Measurements from ENCODE around the gene AOPEP. TPM values are rescaled to one million over a fixed set of nuclear protein-coding genes. Genes with fewer than 3 reads are reported as not detected.

Gene AOPEP
- total and polyA plus RNA-seq, 9 of the 15 experiments (the other 6 are each of a cell fraction or from before 2014, with no cell fraction given) = 4.5 to 19.3 (median 13.5) TPM

DNA sequence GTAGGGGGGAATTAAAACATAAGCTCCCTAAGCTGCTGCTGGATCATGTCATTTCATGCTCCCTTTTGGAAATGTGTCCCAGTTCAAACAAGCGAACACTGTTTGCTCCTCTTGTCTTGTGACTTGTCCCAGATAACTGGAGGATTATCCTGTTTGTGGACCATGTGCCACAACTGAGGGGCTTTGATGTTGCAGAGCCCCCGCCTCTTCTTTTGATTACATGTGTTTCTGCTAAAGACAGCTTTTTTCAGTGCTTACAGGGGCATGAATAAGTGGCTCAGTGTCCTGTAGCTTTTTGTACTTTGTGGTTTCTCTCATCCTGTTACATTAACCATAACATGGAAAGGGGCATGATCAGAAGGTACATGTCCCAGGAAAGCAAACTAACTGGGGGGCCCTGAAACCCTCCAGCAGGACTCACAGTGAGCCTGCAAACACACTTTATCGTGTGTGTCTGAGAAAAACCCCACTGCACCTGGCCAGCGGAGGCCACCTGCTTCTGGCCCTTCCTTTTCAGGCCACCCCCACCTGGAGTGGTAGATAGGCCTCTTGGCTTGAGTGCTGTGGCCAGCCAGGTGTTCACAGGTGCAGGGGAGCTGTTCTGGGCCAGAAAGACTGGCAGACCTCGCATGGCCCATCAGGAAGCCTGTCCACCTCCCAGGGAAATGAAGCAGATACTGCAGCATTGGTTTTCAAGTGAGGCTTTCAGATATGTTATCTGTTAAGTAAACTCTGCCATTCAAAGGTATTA lies 305.4 kb downstream of the AOPEP start:
- H3K9ac ChIP-seq (ENCODE audit: insufficient read depth in 1 of 2, low read depth in 2 of 2, low read length in 2 of 2) = peak overlapping the region in 1 of 2 experiments; percentile 42; a peak in 1 of 4 replicates
- no peak overlapping the region for H2AFZ ChIP-seq (ENCODE audit: low read depth, low read length)
- in situ Hi-C loops (cut with MboI) (no loop called here), intact Hi-C loops (cut with micrococcal nuclease) (no loop called here)
- no peaks in the 10 kb centered on the region for H3K9me1 ChIP-seq (ENCODE audit: control insufficient read depth, insufficient read depth, low read length)
- DNase-seq (ENCODE audit: extremely low read depth in 1 of 4, low spot score in 3 of 4) = no peak
- FAIRE-seq = no peak
- H3K27ac ChIP-seq (ENCODE audit: extremely low read depth, low read depth, low read length) = no peak overlapping the region
- peaks cover 5 to 10% of the 10 kb centered on the region in 2 experiments; a peak in 4 of 5 replicates for H3K4me1 ChIP-seq (replicated peaks in 1 of 2; ENCODE audit: control insufficient read depth in 2 of 2, insufficient read depth in 2 of 2, low read length in 2 of 2)
- ATAC-seq = no peak
- no peak overlapping the region for H3K4me2 ChIP-seq (ENCODE audit: insufficient read depth, low read length)
- no peak overlapping the region for H3K4me3 ChIP-seq
- 75% methylated on average over 5 of the region's 5 CpGs for WGBS (ENCODE audit: insufficient coverage, low coverage, missing lambda C conversion rate)
- H4K20me1 ChIP-seq (replicated peaks; ENCODE audit: control insufficient read depth, insufficient read depth, low read length) = no peaks in the 10 kb centered on the region; the same call in 1 of the 2 replicates
- ChIA-PET CTCF (ENCODE audit: low intra/inter-chr PET ratio) (no interaction called here), POLR2A (interaction anchor here (0.9 kb wide), 1 partner anchor 11 kb away, joined by 3 read pairs; no protein-coding TSS in a partner anchor)
- no TSS peak for BruUV-seq (replicated peaks)
- H3K36me3 ChIP-seq (ENCODE audit: control insufficient read depth, insufficient read depth, low read length) = no peaks in the 10 kb centered on the region
- no peaks in the 10 kb centered on the region for H3K79me2 ChIP-seq (ENCODE audit: control insufficient read depth, insufficient read depth, low read length)
- H3K27me3 ChIP-seq (ENCODE audit: control insufficient read depth in 2 of 2, insufficient read depth in 2 of 2, low read length in 2 of 2) = no peaks in the 10 kb centered on the region
- no peak for TF ChIP-seq RCOR1 (IDR thresholded peaks at IDR 0.05; ENCODE audit: borderline replicate concordance in 1 of 2, low read depth in 2 of 2, low read length in 2 of 2)
- H3K9me3 ChIP-seq (replicated peaks; ENCODE audit: control insufficient read depth, insufficient read depth, low read depth, low read length) = no peaks in the 10 kb centered on the region

DNA sequence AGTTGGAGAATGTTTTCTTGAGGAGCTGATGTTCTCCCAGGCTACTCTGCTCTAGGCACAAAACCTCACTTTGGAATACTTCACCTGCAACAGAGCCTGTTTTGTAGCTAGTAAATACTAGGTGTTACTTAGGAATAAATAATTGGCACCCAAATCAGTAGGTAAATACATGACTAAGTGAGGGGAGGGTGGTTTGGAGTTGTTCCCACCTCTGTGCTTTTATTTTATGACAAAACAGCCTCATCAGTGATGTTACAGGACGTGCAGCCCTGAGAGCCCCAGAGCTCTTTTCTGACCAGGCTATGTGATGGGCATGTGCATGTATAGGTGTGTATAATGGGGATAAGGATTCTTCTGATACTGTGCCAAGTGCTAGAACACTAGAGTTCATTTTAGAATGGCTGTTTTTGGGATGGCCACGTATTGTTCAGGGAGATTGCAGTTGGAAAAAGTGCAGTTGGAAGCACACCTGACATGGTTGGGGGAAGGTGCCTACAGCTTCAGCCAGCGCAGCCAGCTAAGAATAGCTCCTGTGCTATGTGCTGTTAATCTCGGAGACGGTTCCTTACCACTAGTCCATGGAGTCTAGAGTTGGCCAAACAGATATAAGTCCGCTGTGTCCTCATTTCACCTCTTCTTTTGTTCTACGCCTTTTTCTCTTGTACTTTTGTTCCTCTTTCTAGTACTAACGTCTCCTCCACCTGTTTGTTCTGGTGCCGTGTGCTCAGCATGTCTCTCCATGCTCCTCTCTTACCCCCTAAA lies 306.3 kb downstream of the AOPEP start:
- no TSS peak for BruUV-seq (replicated peaks)
- WGBS (ENCODE audit: insufficient coverage, low coverage, missing lambda C conversion rate) = 18% methylated on average over 9 of the region's 9 CpGs
- Histone ChIP-seq H4K20me1 (replicated peaks; ENCODE audit: control insufficient read depth, insufficient read depth, low read length) (no peaks in the 10 kb centered on the region; the same call in 1 of the 2 replicates), H3K9ac (ENCODE audit: insufficient read depth in 1 of 2, low read depth in 2 of 2, low read length in 2 of 2) (no peak overlapping the region), H3K27me3 (ENCODE audit: control insufficient read depth in 2 of 2, insufficient read depth in 2 of 2, low read length in 2 of 2) (no peaks in the 10 kb centered on the region), H3K27ac (ENCODE audit: extremely low read depth, low read depth, low read length) (no peak overlapping the region), H3K9me1 (ENCODE audit: control insufficient read depth, insufficient read depth, low read length) (peaks cover 3% of the 10 kb centered on the region), H2AFZ (ENCODE audit: low read depth, low read length) (no peak overlapping the region), H3K4me3 (no peak overlapping the region), H3K79me2 (ENCODE audit: control insufficient read depth, insufficient read depth, low read length) (no peaks in the 10 kb centered on the region), H3K9me3 (replicated peaks; ENCODE audit: control insufficient read depth, insufficient read depth, low read depth, low read length) (no peaks in the 10 kb centered on the region), H3K36me3 (ENCODE audit: control insufficient read depth, insufficient read depth, low read length) (no peaks in the 10 kb centered on the region), H3K4me1 (replicated peaks in 1 of 2; ENCODE audit: control insufficient read depth in 2 of 2, insufficient read depth in 2 of 2, low read length in 2 of 2) (peaks cover 5 to 10% of the 10 kb centered on the region in 2 experiments; a peak in 4 of 5 replicates), H3K4me2 (ENCODE audit: insufficient read depth, low read length) (no peak overlapping the region)
- in situ Hi-C loops (cut with MboI) (no loop called here), intact Hi-C loops (cut with micrococcal nuclease) (no loop called here)
- POLR2A ChIA-PET = no interaction called here
- CTCF ChIA-PET (ENCODE audit: low intra/inter-chr PET ratio) = no interaction called here
- DNase-seq (ENCODE audit: extremely low read depth in 1 of 4, low spot score in 3 of 4) (peak in 1 of 4 experiments; percentile 9), FAIRE-seq (no peak), ATAC-seq (peak; percentile 39; the same call in 2 of the 3 replicates)
- TF ChIP-seq JUND (IDR thresholded peaks at IDR 0.05; ENCODE audit: borderline replicate concordance, low read depth, low read length) (no peak), JUND (tag; IDR thresholded peaks at IDR 0.05; ENCODE audit: borderline replicate concordance, low read depth, low read length) (0 out of 3 replicates have a peak, but pooled peaks have one; percentile 32), TAF7 (tag; IDR thresholded peaks at IDR 0.05) (no peak), RBBP5 (IDR thresholded peaks at IDR 0.05; ENCODE audit: borderline replicate concordance, insufficient read depth, low read length, poor library complexity, severe bottlenecking) (peak; percentile 31), HNRNPL (IDR thresholded peaks at IDR 0.05; ENCODE audit: low read depth, low read length) (no peak), NRF1 (conservative IDR thresholded peaks at IDR 0.05 in 1 of 2, IDR thresholded peaks at IDR 0.05 in 1 of 2) (peak in 1 of 2 experiments; percentile 5; a peak in 1 of 4 replicates), HLTF (IDR thresholded peaks at IDR 0.05) (no peak), BRF1 (IDR thresholded peaks at IDR 0.05; ENCODE audit: borderline replicate concordance, extremely low read depth, insufficient read length) (no peak)
- TF ChIP-seq, protein P1, sequence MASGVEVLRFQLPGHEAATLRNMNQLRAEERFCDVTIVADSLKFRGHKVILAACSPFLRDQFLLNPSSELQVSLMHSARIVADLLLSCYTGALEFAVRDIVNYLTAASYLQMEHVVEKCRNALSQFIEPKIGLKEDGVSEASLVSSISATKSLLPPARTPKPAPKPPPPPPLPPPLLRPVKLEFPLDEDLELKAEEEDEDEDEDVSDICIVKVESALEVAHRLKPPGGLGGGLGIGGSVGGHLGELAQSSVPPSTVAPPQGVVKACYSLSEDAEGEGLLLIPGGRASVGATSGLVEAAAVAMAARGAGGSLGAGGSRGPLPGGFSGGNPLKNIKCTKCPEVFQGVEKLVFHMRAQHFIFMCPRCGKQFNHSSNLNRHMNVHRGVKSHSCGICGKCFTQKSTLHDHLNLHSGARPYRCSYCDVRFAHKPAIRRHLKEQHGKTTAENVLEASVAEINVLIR (CRISPR knock-in tag; IDR thresholded peaks at IDR 0.05) = no peak

Data from K562 (cell line).